A673 (cell line): ENCODE data around the gene OTX2. TPM values are rescaled to one million over a fixed set of nuclear protein-coding genes. Genes with fewer than 3 reads are reported as not detected.
A peak's percentile ranks its signal among the peaks of the same experiment; 100 is the strongest.

Experiments
- BruUV-seq: library from RNA; stranded (reverse); fragments of 400-500 nt; replicated peaks from 2 replicates; lab custom pipeline; 2021; lab: Mats Ljungman, UMichigan
- CTCF ChIA-PET: fragments of 300-600 bp; sonication (Branson Sonifier 250); formaldehyde crosslinking; loops from one replicate; lab custom pipeline; 2022; ENCODE audit warnings: antibody characterized with exemption; lab: Charles Lee
- POLR2A ChIA-PET: fragments of 300-600 bp; sonication (Branson Sonifier 250); formaldehyde crosslinking; loops from one replicate; lab custom pipeline; 2022; ENCODE audit warnings: antibody characterized with exemption; ENCODE audit not compliant: low non-redundant PET; lab: Charles Lee
- DNase-seq: peaks from one replicate; pipeline ENCODE4 v3.0.0-alpha.2; 2015; ENCODE audit warnings: low spot score
- H3K27ac ChIP-seq: fragments of 200-600 bp; sonication (generic); 2 replicates; pipeline ENCODE4 v1.5.1; 2016; ENCODE audit warnings: mixed run types, low read depth, mild to moderate bottlenecking, mixed read lengths, antibody characterized with exemption, low read length; ENCODE audit not compliant: poor library complexity, severe bottlenecking
- H3K27me3 ChIP-seq: fragments of 200-600 bp; sonication (generic); replicated peaks from 2 replicates; pipeline ENCODE4 v1.6.1; 2017; ENCODE audit warnings: mixed run types, low read depth, mild to moderate bottlenecking, mixed read lengths, antibody characterized with exemption, low read length; ENCODE audit not compliant: insufficient read depth, poor library complexity
- H3K36me3 ChIP-seq: fragments of 200-600 bp; sonication (generic); 2 replicates; pipeline ENCODE4 v1.6.1; 2016; ENCODE audit warnings: mixed run types, mild to moderate bottlenecking, mixed read lengths, antibody characterized with exemption, low read length; ENCODE audit not compliant: insufficient read depth, poor library complexity, severe bottlenecking
- H3K4me1 ChIP-seq: fragments of 200-600 bp; sonication (generic); 2 replicates; pipeline ENCODE4 v1.6.1; 2017; ENCODE audit warnings: mixed run types, mild to moderate bottlenecking, mixed read lengths, antibody characterized with exemption, low read length; ENCODE audit not compliant: insufficient read depth, poor library complexity, severe bottlenecking
- H3K4me3 ChIP-seq: fragments of 200-600 bp; sonication (generic); 2 replicates; pipeline ENCODE4 v1.5.1; 2016; ENCODE audit warnings: low read depth, mixed run types, mild to moderate bottlenecking, mixed read lengths, low read length; ENCODE audit not compliant: poor library complexity, severe bottlenecking
- H3K9me3 ChIP-seq: fragments of 200-600 bp; sonication (generic); 2 replicates; pipeline ENCODE4 v1.6.1; 2016; ENCODE audit warnings: mixed run types, low read depth, mild to moderate bottlenecking, mixed read lengths, antibody characterized with exemption, low read length; ENCODE audit not compliant: poor library complexity, severe bottlenecking
- EZH2 ChIP-seq: fragments of 200-600 bp; sonication (generic); IDR thresholded peaks from 2 replicates; pipeline ENCODE4 v1.6.1; 2017; ENCODE audit warnings: borderline replicate concordance, low read depth, mild to moderate bottlenecking, mixed read lengths, antibody characterized with exemption, low read length; ENCODE audit not compliant: poor library complexity, severe bottlenecking
- intact Hi-C: fragments of 100-400 bp; cut with micrococcal nuclease; formaldehyde crosslinking; loops from one replicate; pipeline ENCODE4 v1.10.0; 2022; ENCODE audit not compliant: unreplicated experiment
- total RNA-seq: library from RNA; stranded (reverse); gene quantifications from 2 replicates; pipeline ENCODE4 v1.2.3, GENCODE V29; 2021
- TF ChIP-seq, protein P1 (sequence below): fragments of 300-800, 200-600 bp; sonication (generic); conservative IDR thresholded peaks from 2 replicates; pipeline ENCODE4 v1.5.1; 2017; ENCODE audit warnings: low read depth, mild to moderate bottlenecking, antibody characterized with exemption, low read length, moderate library complexity, mixed read lengths

OTX2 gene
- total RNA-seq, 1 experiment from 2014 or later, result 129 TPM

DNA sequence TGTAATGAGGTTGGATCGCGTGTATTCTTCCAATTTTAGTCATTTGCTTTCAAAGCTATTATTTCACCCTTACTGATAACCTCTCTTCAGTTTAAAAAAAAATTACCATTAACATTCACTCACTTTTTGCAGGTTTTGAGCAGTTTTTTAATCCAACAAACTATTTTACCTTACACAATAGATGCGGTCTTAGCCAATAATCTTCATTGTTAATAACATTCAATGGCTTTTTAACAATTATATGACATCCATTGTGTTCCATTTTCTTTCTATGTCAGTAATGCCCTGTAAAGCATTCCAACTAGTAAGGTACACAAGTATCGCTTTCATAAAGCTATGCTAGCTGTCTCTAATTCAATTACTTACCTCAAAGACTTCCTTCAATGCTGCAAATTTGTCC lies 18.9 kb upstream of the OTX2 start:
- Histone ChIP-seq H3K4me1 (peaks cover 25% of the 10 kb centered on the region), H3K4me3 (no peak overlapping the region), H3K9me3 (no peaks in the 10 kb centered on the region), H3K27ac (peak overlapping the region; percentile 7), H3K27me3 (no peaks in the 10 kb centered on the region), H3K36me3 (no peaks in the 10 kb centered on the region)
- no TSS peak for BruUV-seq
- intact Hi-C loops, result loop anchor here (10.0 kb wide), 1 partner anchor 334 kb away; no protein-coding TSS in a partner anchor
- TF ChIP-seq EZH2, result no peak
- TF ChIP-seq, protein P1, sequence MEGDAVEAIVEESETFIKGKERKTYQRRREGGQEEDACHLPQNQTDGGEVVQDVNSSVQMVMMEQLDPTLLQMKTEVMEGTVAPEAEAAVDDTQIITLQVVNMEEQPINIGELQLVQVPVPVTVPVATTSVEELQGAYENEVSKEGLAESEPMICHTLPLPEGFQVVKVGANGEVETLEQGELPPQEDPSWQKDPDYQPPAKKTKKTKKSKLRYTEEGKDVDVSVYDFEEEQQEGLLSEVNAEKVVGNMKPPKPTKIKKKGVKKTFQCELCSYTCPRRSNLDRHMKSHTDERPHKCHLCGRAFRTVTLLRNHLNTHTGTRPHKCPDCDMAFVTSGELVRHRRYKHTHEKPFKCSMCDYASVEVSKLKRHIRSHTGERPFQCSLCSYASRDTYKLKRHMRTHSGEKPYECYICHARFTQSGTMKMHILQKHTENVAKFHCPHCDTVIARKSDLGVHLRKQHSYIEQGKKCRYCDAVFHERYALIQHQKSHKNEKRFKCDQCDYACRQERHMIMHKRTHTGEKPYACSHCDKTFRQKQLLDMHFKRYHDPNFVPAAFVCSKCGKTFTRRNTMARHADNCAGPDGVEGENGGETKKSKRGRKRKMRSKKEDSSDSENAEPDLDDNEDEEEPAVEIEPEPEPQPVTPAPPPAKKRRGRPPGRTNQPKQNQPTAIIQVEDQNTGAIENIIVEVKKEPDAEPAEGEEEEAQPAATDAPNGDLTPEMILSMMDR, result no peak
- ChIA-PET POLR2A (no interaction called here), CTCF (no interaction called here)
- no peak for DNase-seq

DNA sequence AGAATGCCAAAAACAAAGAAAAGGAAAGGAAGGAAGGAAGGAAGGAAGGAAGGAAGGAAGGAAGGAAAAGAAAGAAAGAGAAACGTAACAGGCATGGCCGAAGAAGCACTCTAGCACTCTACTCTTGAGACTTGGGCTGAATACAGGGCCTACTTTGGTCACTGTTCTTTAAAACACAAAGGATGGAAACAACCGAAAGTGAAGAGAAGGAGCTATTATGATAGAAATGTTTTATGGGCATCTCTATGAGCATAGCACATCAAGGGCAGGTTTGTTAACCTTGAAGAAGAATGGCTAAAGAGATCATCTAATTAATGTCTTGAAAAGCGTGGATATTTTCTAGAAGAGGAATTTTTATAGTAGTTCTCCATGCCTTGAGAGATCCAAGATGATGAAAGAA lies 15.9 kb upstream of the OTX2 start:
- intact Hi-C loops, result loop anchor here (1.0 to 10.0 kb wide), 2 partner anchors 218 to 331 kb away; no protein-coding TSS in a partner anchor
- Histone ChIP-seq H3K27ac (peak overlapping the region; percentile 94), H3K27me3 (no peaks in the 10 kb centered on the region), H3K36me3 (no peaks in the 10 kb centered on the region), H3K9me3 (no peaks in the 10 kb centered on the region), H3K4me3 (no peak overlapping the region), H3K4me1 (peaks cover 53% of the 10 kb centered on the region)
- TF ChIP-seq EZH2, result no peak
- TF ChIP-seq, protein P1, result no peak
- ChIA-PET POLR2A (interaction anchor here (0.6 to 0.7 kb wide), 4 partner anchors 125 to 549 kb away, joined by 3 to 7 read pairs (median 6); no protein-coding TSS in a partner anchor), CTCF (no interaction called here)
- no TSS peak for BruUV-seq
- peak; percentile 90 for DNase-seq

DNA sequence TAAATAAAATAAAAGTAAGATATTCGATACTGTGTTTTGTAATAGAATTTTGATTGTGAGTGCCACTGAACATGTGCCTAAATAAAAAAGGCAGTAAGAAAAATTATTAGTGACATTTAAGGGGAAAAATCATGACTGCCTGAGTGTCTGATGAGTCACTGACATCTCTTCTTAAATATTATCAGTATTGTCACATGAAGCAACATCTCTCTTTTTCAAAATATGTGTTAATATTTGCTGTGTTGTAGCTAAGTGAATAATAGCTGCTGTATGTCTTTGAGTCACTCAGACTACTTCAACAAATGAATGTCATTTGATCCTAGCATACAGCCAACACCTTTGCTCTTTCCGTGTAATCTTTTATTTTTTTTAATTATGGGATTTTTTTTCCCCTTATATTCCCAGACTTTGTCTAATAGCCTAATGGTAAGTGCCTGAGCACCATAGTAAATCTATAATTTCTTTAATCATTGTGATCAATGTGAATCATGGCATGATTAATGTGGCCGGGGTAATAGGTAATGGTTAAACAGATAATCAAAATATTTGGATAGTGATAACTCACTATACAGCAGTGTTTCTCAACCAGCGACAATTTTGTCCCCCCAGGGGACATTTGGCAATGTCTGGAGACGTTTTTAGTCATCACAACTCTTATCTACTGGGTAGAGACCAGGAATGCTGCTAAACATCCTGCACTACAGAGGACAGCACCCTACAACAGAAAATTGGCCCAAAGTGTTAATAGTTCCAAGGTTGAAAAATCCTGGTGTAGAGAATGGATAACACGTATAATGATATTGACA lies 11.7 kb upstream of the OTX2 start:
- peak overlapping the region; percentile 50 for H3K27ac ChIP-seq
- no TSS peak for BruUV-seq
- intact Hi-C loops, result loop anchor here (10.0 kb wide), 1 partner anchor 327 kb away; no protein-coding TSS in a partner anchor
- peak; percentile 76 for DNase-seq
- CTCF ChIA-PET, result no interaction called here
- POLR2A ChIA-PET, result interaction anchor here (0.6 kb wide), 1 partner anchor 13 kb away, joined by 3 read pairs; no protein-coding TSS in a partner anchor
- no peaks in the 10 kb centered on the region for H3K27me3 ChIP-seq
- H3K4me3 ChIP-seq, result peak overlapping the region; percentile 4
- TF ChIP-seq EZH2, result no peak
- TF ChIP-seq, protein P1, result no peak
- no peaks in the 10 kb centered on the region for H3K9me3 ChIP-seq
- no peaks in the 10 kb centered on the region for H3K36me3 ChIP-seq
- peaks cover 71% of the 10 kb centered on the region for H3K4me1 ChIP-seq
